BJ (cell line): ENCODE results near the gene HRH1. TPM values are rescaled to one million over a fixed set of nuclear protein-coding genes. Genes with fewer than 3 reads are reported as not detected.

Experiments used
- CTCF ChIA-PET: fragments of 350-600 bp; formaldehyde crosslinking; extraction: SDS; loops from one replicate; lab custom pipeline; 2021; ENCODE audit warnings: antibody characterized with exemption, inconsistent platforms; lab: Yijun Ruan, JAX
- POLR2A ChIA-PET: fragments of 300-600 bp; sonication (Branson Sonifier 250); formaldehyde crosslinking; extraction: SDS; loops from one replicate; lab custom pipeline; 2021; ENCODE audit warnings: antibody characterized with exemption; lab: Charles Lee
- DNase-seq: peaks from one replicate; pipeline ENCODE4 v3.0.0-alpha.2; 2011; ENCODE audit warnings: low read depth
- H3K27me3 ChIP-seq: 2 replicates; pipeline ENCODE4 v1.6.0; 2011; ENCODE audit warnings: low read length; ENCODE audit not compliant: control insufficient read depth, insufficient read depth
- H3K36me3 ChIP-seq: 2 replicates; pipeline ENCODE4 v1.5.1; 2011; ENCODE audit warnings: low read length; ENCODE audit not compliant: control insufficient read depth, insufficient read depth
- H3K4me3 ChIP-seq: 2 replicates; pipeline ENCODE4 v1.5.1; 2011; ENCODE audit warnings: low read depth, mild to moderate bottlenecking, control low read depth, low read length
- polyA plus RNA-seq: library from polyadenylated mRNA; depleted of rRNA; stranded (reverse); fragments of >200 nt; gene quantifications from 2 replicates; pipeline ENCODE4 v1.2.3, GENCODE V29; 2011
- TF ChIP-seq, protein P1 (sequence below): IDR thresholded peaks from 2 replicates; pipeline ENCODE4 v1.5.1; 2011; ENCODE audit warnings: low read depth, mild to moderate bottlenecking, control low read depth, inconsistent platforms, low read length, moderate library complexity; ENCODE audit not compliant: insufficient read depth

HRH1 gene
- polyA plus RNA-seq, 1 experiment = 8.8 TPM

DNA sequence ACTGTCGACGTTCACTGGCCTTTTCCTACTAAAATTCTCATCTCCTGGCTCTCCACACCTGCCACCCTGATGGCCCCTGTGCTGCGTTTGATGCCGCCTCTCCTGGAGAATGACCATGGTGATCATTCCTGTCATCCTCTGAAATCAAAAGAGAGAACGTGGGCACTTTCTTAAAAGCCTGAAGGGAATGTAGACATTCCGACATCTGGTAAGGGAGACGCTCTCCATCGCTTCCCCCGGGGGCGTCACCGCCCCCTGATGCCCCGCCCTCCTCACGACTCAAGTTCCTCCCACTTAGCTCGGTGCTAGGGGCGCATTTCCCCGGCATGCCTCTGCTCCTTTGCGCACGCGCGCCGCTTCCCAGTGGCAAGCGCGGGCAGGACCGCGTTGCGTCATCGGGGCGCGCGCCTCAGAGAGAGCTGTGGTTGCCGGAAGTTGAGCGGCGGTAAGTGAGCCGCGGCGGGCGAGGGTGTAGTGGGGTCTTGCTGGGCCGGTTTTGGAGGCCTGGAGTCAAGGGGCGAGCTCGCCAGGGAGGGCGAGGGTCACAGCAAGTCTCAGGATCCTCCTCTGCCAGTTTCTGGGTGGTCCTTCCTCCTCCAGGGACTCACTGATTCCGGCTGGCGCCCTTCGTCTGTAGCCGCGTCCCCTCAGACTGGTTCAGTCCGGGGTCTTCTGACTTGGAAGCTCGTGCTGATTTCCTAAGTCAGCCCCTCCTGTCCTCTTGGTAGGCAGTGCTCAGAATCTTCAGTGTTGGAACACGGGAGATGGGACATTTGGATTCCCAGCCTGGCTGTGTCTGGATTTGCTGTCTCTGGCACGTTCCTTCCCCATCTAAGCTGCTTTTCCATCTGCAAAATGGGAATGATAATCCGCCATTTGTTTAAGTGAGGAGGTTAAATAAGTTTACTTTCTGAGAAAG, 118.0 kb downstream of the HRH1 start, which contains the start of gene ATG7:
ATG7 (plus strand) TSS at position 412 of the 919 bp plus-strand sequence. CDS start 26,299 bp downstream, outside the sequence.
- H3K27me3 ChIP-seq = no peaks in the 10 kb centered on the region
- CTCF ChIA-PET = interaction anchor here (0.7 to 2.3 kb wide), 6 partner anchors 13 to 212 kb away, joined by 3 to 13 read pairs (median 4); no protein-coding TSS in a partner anchor
- TF ChIP-seq, protein P1, sequence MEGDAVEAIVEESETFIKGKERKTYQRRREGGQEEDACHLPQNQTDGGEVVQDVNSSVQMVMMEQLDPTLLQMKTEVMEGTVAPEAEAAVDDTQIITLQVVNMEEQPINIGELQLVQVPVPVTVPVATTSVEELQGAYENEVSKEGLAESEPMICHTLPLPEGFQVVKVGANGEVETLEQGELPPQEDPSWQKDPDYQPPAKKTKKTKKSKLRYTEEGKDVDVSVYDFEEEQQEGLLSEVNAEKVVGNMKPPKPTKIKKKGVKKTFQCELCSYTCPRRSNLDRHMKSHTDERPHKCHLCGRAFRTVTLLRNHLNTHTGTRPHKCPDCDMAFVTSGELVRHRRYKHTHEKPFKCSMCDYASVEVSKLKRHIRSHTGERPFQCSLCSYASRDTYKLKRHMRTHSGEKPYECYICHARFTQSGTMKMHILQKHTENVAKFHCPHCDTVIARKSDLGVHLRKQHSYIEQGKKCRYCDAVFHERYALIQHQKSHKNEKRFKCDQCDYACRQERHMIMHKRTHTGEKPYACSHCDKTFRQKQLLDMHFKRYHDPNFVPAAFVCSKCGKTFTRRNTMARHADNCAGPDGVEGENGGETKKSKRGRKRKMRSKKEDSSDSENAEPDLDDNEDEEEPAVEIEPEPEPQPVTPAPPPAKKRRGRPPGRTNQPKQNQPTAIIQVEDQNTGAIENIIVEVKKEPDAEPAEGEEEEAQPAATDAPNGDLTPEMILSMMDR = no peak
- H3K4me3 ChIP-seq = peak within 1 kb of the TSS; percentile 85
- POLR2A ChIA-PET = interaction anchor here (0.6 to 1.0 kb wide), 3 partner anchors 15 to 425 kb away, joined by 4 to 6 read pairs (median 6); no protein-coding TSS in a partner anchor
- DNase-seq = peak; percentile 78
- H3K36me3 ChIP-seq = no peaks in the 10 kb centered on the region

GRCh38 chr3:11272906-11273574, 118.7 kb downstream of the HRH1 start:
- ChIA-PET POLR2A (interaction anchor here (1.0 kb wide), 1 partner anchor 35 kb away, joined by 4 read pairs; no protein-coding TSS in a partner anchor), CTCF (interaction anchor here (1.0 to 2.3 kb wide), 4 partner anchors 12 to 213 kb away, joined by 3 to 13 read pairs (median 6); no protein-coding TSS in a partner anchor)
- H3K4me3 ChIP-seq = peak overlapping the region; percentile 85
- no peak for DNase-seq
- TF ChIP-seq, protein P1 = no peak
- no peaks in the 10 kb centered on the region for H3K36me3 ChIP-seq
- H3K27me3 ChIP-seq = no peaks in the 10 kb centered on the region

- Histone ChIP-seq H3K4me3 (no peak overlapping the region), H3K36me3 (no peaks in the 10 kb centered on the region), H3K27me3 (no peaks in the 10 kb centered on the region)
- TF ChIP-seq, protein P1 = no peak
- CTCF ChIA-PET = interaction anchor here (1.3 to 2.3 kb wide), 3 partner anchors 11 to 213 kb away, joined by 4 to 13 read pairs (median 8); no protein-coding TSS in a partner anchor
- POLR2A ChIA-PET = interaction anchor here (0.6 kb wide), 1 partner anchor 48 kb away, joined by 3 read pairs; no protein-coding TSS in a partner anchor
- no peak for DNase-seq
Measured at GRCh38 chr3:11273891-11274291, 119.6 kb downstream of the HRH1 start.

- H3K27me3 ChIP-seq = no peaks in the 10 kb centered on the region
- TF ChIP-seq, protein P1 = no peak
- H3K36me3 ChIP-seq = no peaks in the 10 kb centered on the region
- DNase-seq = no peak
- H3K4me3 ChIP-seq = no peak overlapping the region
- POLR2A ChIA-PET = interaction anchor here (0.6 kb wide), 1 partner anchor 49 kb away, joined by 3 read pairs; no protein-coding TSS in a partner anchor
- CTCF ChIA-PET = interaction anchor here (1.3 kb wide), 1 partner anchor 214 kb away, joined by 4 read pairs; no protein-coding TSS in a partner anchor
Measured at GRCh38 chr3:11274566-11275142, 120.4 kb downstream of the HRH1 start.
